HepG2 (cell line): ENCODE data around the gene HOXC5. TPM values are rescaled to one million over a fixed set of nuclear protein-coding genes. Genes with fewer than 3 reads are reported as not detected.
A peak's percentile ranks its signal among the peaks of the same experiment; 100 is the strongest.

ENCODE experiments used
- ATAC-seq: fragments of 200-7000 bp; cut with Tn5 transposase; 3 replicates; pipeline ENCODE4 v1.9.1; 2020; ENCODE audit warnings: mild to moderate bottlenecking, moderate library complexity
- BruUV-seq: library from RNA; stranded (reverse); fragments of 400-500 nt; replicated peaks from 2 replicates; lab custom pipeline; 2021; lab: Mats Ljungman, UMichigan
- CTCF ChIA-PET: fragments of 300-600 bp; formaldehyde crosslinking; extraction: SDS; loops from one replicate; lab custom pipeline; 2021; ENCODE audit warnings: low total read pairs, inconsistent platforms, low intra/inter-chr PET ratio; lab: Yijun Ruan, JAX
- POLR2A ChIA-PET: fragments of 350-600 bp; sonication (Branson Sonifier 250); formaldehyde crosslinking; loops from one replicate; lab custom pipeline; 2020; ENCODE audit warnings: antibody characterized with exemption, inconsistent platforms; lab: Yijun Ruan, JAX
- DNase-seq: peaks from one replicate; pipeline ENCODE4 v3.0.0-alpha.2; 2015; ENCODE audit warnings: low spot score
- FAIRE-seq: peaks from 3 replicates; lab custom pipeline; 2011; peaks lifted over from hg19 to GRCh38; lab: Jason Lieb, UNC
- H2AFZ ChIP-seq: one replicate; pipeline ENCODE4 v1.6.1; 2011; ENCODE audit warnings: low read length, inconsistent platforms
- H3K27ac ChIP-seq: fragments of 300-600 bp; 3 replicates; pipeline ENCODE4 v1.8.0; 2011; ENCODE audit warnings: mixed run types, mild to moderate bottlenecking, mixed read lengths, low read length, inconsistent platforms; ENCODE audit not compliant: insufficient read depth; ENCODE audit errors: extremely low read length
- H3K27me3 ChIP-seq, 2 experiments: fragments of 200-600 bp in 1 of 2; 2 replicates in 1 of 2; 3 replicates in 1 of 2; pipeline versions ENCODE4 v1.6.0 to v1.8.0; 2011; ENCODE audit warnings: low read length in 2 of 2, mild to moderate bottlenecking in 2 of 2, moderate library complexity in 2 of 2, inconsistent platforms in 1 of 2; ENCODE audit not compliant: insufficient read depth in 2 of 2, control insufficient read depth in 1 of 2
- H3K36me3 ChIP-seq, 2 experiments: fragments of 200-600 bp in 1 of 2; replicated peaks in 1 of 2; 2 replicates in 1 of 2; 3 replicates in 1 of 2; pipeline versions ENCODE4 v1.5.1 to v1.8.0; 2011; ENCODE audit warnings: low read length in 2 of 2, inconsistent platforms in 1 of 2; ENCODE audit not compliant: insufficient read depth in 2 of 2, control insufficient read depth in 1 of 2
- H3K4me1 ChIP-seq: 2 replicates; pipeline ENCODE4 v1.5.1; 2012; ENCODE audit warnings: low read length, inconsistent platforms; ENCODE audit not compliant: insufficient read depth
- H3K4me2 ChIP-seq: 2 replicates; pipeline ENCODE4 v1.6.0; 2011; ENCODE audit warnings: low read depth, low read length, inconsistent platforms
- H3K4me3 ChIP-seq, 3 experiments: fragments of 200-600 bp in 1 of 3; sonication (generic), shearing (Covaris generic) in 1 of 3; replicated peaks in 1 of 3; 2 replicates each; pipeline ENCODE4 v1.5.1; 2011 to 2016; ENCODE audit warnings: low read length in 3 of 3, inconsistent platforms in 2 of 3, low read depth in 2 of 3, mild to moderate bottlenecking in 2 of 3, control low read depth in 1 of 3, mixed read lengths in 1 of 3; ENCODE audit not compliant: insufficient read depth in 1 of 3
- H3K79me2 ChIP-seq: one replicate; pipeline ENCODE4 v1.6.1; 2011; ENCODE audit warnings: low read length, inconsistent platforms; ENCODE audit not compliant: insufficient read depth
- H3K9ac ChIP-seq: 2 replicates; pipeline ENCODE4 v1.6.0; 2011; ENCODE audit warnings: mild to moderate bottlenecking, low read depth, low read length, inconsistent platforms; ENCODE audit not compliant: insufficient read depth
- H3K9me3 ChIP-seq: 2 replicates; pipeline ENCODE4 v1.5.1; 2012; ENCODE audit warnings: mild to moderate bottlenecking, low read length
- H4K20me1 ChIP-seq: 2 replicates; pipeline ENCODE4 v1.6.0; 2011; ENCODE audit warnings: inconsistent platforms, mild to moderate bottlenecking, low read length, moderate library complexity; ENCODE audit not compliant: insufficient read depth
- CBX2 ChIP-seq, 2 experiments: fragments of 200-600 bp in 1 of 2; sonication (generic); formaldehyde crosslinking in 1 of 2; IDR thresholded peaks; 2 replicates each; pipeline versions ENCODE4 v1.7.0 to v1.8.1; 2018 to 2022; ENCODE audit warnings: low read depth in 2 of 2, low read length in 1 of 2, mild to moderate bottlenecking in 1 of 2, missing genetic modification reagents in 1 of 2
- ZKSCAN5 ChIP-seq: sonication (generic); formaldehyde crosslinking; IDR thresholded peaks from 2 replicates; pipeline ENCODE4 v1.5.1; 2020; ENCODE audit warnings: mild to moderate bottlenecking, missing genetic modification reagents
- ZNF550 ChIP-seq: sonication (generic); formaldehyde crosslinking; IDR thresholded peaks from 2 replicates; pipeline ENCODE4 v1.4.0; 2020; ENCODE audit warnings: mild to moderate bottlenecking, missing genetic modification reagents, borderline replicate concordance
- ZNF747 ChIP-seq: sonication (generic); formaldehyde crosslinking; IDR thresholded peaks from 2 replicates; pipeline ENCODE4 v1.8.1; 2023; ENCODE audit warnings: missing genetic modification reagents, mild to moderate bottlenecking, borderline replicate concordance
- WGBS: methylation state at CpG from one replicate; pipeline ENCODE4 v1.1.6; 2017; ENCODE audit warnings: low lambda C conversion rate; 5-methylcytosine and 5-hydroxymethylcytosine counted together
- in situ Hi-C: cut with HindIII; loops from 2 replicates; pipeline ENCODE4 v1.10.0; 2017; ENCODE audit warnings: low pct_unique_long_range_greater_than_20kb; ENCODE audit not compliant: extremely low pct_ligation_motif_present
- intact Hi-C: fragments of 100-400 bp; cut with micrococcal nuclease; formaldehyde crosslinking; loops from one replicate; pipeline ENCODE4 v1.10.0; 2022; ENCODE audit not compliant: unreplicated experiment
- polyA plus RNA-seq, 8 experiments: library from polyadenylated mRNA; depleted of rRNA in 3 of 8; stranded (reverse) in 7 of 8; unstranded in 1 of 8; fragments of >200 nt; fragmentation: Illumina TruSeq in 4 of 8; extraction: Trizol in 4 of 8; gene quantifications; 2 replicates each; pipeline versions ENCODE4 v1.2.1 to v1.2.3, GENCODE V29; 2011 to 2016; ENCODE audit warnings: low read depth in 4 of 8, missing spikeins in 1 of 8, mixed read lengths in 1 of 8; ENCODE audit not compliant: insufficient read depth in 1 of 8
- total RNA-seq, 5 experiments: library from RNA; depleted of rRNA; stranded (reverse); fragments of >200 nt; fragmentation: Illumina TruSeq; extraction: Trizol; gene quantifications; 2 replicates each; pipeline ENCODE4 v1.2.3, GENCODE V29; 2016; ENCODE audit warnings: low read depth in 1 of 5
- TF ChIP-seq, protein P1 (sequence below): sonication (generic); formaldehyde crosslinking; IDR thresholded peaks from 2 replicates; pipeline ENCODE4 v1.5.1; 2020; ENCODE audit warnings: missing genetic modification reagents, mild to moderate bottlenecking, borderline replicate concordance

Gene HOXC5
- total and polyA plus RNA-seq, 2 of the 13 experiments (the other 11 are each of a cell fraction or from before 2014, with no cell fraction given) = not detected

DNA sequence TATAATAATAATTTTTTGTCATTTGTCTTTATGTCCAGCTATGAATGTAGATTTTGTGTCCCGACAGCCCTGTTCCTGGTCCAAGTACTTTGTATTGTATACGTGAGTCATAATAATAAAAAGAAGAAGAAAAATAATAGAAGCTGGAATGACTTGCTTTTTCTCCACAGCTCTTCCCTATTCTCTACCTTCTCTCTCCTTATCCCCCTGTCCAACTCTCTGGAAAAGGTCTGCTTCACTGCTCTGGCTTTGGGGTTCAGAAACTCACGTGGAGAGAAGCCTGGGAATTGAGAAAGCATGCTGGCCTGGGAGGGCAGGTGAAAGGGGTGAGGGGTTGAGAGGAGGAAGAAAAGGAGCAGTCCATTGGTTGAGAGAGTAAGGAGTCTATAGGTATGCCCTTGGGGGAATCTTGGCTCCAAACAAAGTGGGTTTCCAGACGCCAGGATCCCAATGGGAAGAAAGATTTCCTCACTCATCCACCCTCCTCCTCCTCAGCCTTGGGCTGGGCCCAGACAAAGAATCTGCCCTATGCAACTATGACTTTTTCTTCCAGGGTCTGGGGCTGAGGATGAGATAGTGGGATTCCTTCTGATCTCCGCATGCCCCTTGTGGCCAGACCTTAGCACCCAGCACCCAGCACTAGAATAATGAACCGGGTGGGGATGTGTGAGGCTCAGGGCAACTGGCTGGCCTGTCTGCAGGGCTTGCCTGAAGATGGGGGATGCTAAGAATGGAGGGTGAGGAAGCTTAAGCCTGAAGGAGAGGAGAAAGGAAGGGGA is 20.0 kb upstream of the HOXC5 start:
- Histone ChIP-seq H4K20me1 (no peaks in the 10 kb centered on the region), H2AFZ (no peak overlapping the region), H3K9ac (no peak overlapping the region), H3K4me1 (peaks cover 21% of the 10 kb centered on the region), H3K4me2 (no peak overlapping the region), H3K27me3 (peaks cover 17 to 82% of the 10 kb centered on the region in 2 experiments), H3K79me2 (no peaks in the 10 kb centered on the region), H3K4me3 (no peak overlapping the region), H3K36me3 (no peaks in the 10 kb centered on the region), H3K9me3 (no peaks in the 10 kb centered on the region), H3K27ac (no peak overlapping the region)
- DNase-seq = no peak
- intact Hi-C loops (no loop called here), in situ Hi-C loops (loop anchor here (10.0 kb wide), 1 partner anchor 352 kb away; the partner anchor contains the start of gene GPR84)
- ChIA-PET POLR2A (no interaction called here), CTCF (no interaction called here)
- WGBS = 12% methylated on average over 6 of the region's 6 CpGs
- BruUV-seq = no TSS peak
- TF ChIP-seq, protein P1, sequence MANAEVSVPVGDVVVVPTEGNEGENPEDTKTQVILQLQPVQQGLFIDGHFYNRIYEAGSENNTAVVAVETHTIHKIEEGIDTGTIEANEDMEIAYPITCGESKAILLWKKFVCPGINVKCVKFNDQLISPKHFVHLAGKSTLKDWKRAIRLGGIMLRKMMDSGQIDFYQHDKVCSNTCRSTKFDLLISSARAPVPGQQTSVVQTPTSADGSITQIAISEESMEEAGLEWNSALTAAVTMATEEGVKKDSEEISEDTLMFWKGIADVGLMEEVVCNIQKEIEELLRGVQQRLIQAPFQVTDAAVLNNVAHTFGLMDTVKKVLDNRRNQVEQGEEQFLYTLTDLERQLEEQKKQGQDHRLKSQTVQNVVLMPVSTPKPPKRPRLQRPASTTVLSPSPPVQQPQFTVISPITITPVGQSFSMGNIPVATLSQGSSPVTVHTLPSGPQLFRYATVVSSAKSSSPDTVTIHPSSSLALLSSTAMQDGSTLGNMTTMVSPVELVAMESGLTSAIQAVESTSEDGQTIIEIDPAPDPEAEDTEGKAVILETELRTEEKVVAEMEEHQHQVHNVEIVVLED (CRISPR knock-in tag) = no peak
- no peak for TF ChIP-seq ZKSCAN5
- ATAC-seq = peak; percentile 29; the same call in 1 of the 3 replicates
- FAIRE-seq = no peak

DNA sequence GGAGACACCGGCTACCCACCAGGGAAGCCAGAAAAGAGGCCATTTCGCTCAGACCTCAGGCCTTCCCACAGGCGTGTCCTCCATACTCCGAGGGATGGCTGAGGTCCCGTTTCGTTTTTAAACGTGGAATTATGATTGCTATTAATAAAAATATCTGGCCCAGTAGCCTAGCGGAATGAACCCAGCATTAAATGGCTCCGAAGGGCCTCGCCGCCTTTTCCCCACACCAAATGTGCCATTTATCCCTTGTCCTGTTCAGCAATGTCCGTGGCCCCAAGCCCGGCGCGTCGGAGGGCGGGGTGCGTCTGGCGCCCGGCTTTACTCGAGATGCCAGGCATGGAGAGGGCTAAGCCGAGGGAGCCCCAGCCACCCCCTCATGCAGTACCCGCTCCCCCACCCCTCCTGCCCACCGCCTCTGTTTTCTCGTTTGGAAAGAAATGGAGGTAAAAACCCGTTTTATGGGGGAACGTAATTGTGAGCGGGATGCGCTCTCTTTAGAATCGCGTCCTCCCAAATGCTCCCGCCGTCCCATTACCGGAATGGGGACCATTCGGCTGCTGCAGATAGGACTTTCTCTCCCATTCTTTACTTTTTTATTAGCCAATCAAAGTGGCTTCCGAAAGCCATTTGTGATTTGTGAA is 18.4 kb upstream of the HOXC5 start:
- WGBS = 26% methylated on average over 26 of the region's 36 CpGs
- BruUV-seq = no TSS peak
- in situ Hi-C loops = loop anchor here (10.0 kb wide), 1 partner anchor 350 kb away; the partner anchor contains the start of gene GPR84
- DNase-seq (no peak), ATAC-seq (no peak), FAIRE-seq (no peak)
- no peaks in the 10 kb centered on the region for H3K79me2 ChIP-seq
- no peak overlapping the region for H3K4me2 ChIP-seq
- intact Hi-C loops = no loop called here
- no peak overlapping the region for H3K9ac ChIP-seq
- no peak overlapping the region for H2AFZ ChIP-seq
- ChIA-PET POLR2A (no interaction called here), CTCF (no interaction called here)
- TF ChIP-seq CBX2 (IDR thresholded peaks at IDR 0.05; ENCODE audit: low read depth, low read length) (0 out of 2 replicates have a peak, but pooled peaks have one; percentile 30), CBX2 (CRISPR knock-in tag; IDR thresholded peaks at IDR 0.05; ENCODE audit: low read depth) (no peak), ZNF550 (CRISPR knock-in tag) (no peak), ZNF747 (CRISPR knock-in tag) (no peak)
- H4K20me1 ChIP-seq = no peaks in the 10 kb centered on the region
- H3K27ac ChIP-seq = no peak overlapping the region
- H3K4me1 ChIP-seq = peaks cover 16% of the 10 kb centered on the region
- H3K36me3 ChIP-seq = no peaks in the 10 kb centered on the region
- H3K27me3 ChIP-seq = peaks cover 12 to 70% of the 10 kb centered on the region in 2 experiments
- H3K4me3 ChIP-seq = no peak overlapping the region
- H3K9me3 ChIP-seq = no peaks in the 10 kb centered on the region
